GM15510 (cell line): ENCODE data around the gene MAMDC2.

Experiments
- POLR2A ChIP-seq: IDR thresholded peaks from 3 replicates; pipeline ENCODE4 v1.6.1; 2011; ENCODE audit warnings: borderline replicate concordance; ENCODE audit not compliant: insufficient read length; ENCODE audit errors: extremely low read depth

The MAMDC2 gene

DNA sequence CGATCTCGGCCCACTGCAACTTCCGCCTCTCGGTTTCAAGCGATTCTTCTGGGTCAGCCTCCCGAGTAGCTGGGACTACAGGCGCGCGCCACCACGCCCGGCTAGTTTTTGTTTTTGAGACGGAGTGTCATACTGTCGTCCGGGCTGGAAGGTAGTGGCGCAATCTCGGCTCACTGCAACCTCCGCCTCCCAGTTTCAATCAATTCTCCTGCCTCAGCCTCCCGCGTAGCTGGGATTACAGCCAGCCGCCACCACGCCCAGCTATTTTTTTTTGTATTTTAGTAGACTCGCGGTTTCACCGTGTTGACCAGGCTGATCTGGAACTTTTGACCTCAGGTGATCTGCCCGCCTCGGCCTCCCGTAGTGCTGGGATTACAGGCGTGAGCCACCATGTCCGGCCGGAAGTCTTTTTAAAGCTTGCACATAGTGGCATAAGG is 216.4 kb downstream of the MAMDC2 start:
- TF ChIP-seq POLR2A: no peak

DNA sequence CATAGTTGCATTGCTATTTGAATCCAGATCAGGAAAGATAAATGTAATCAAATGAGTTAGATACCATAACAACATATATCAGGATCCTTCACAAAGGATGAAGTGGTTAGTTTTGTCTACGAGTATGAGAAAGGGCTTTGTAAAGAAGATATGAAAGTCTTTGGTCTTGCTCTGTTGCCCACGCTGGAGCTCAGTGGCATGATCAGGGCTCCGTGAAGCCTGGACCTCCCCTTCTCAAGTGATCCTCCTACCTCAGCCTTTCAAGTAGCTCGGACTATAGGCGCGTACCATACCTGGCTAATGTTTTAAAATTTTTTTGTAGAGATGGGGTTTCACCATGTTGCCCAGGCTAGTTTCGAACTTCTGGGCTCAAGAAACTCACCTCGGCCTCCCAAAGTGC is 217.0 kb downstream of the MAMDC2 start:
- TF ChIP-seq POLR2A: no peak

DNA sequence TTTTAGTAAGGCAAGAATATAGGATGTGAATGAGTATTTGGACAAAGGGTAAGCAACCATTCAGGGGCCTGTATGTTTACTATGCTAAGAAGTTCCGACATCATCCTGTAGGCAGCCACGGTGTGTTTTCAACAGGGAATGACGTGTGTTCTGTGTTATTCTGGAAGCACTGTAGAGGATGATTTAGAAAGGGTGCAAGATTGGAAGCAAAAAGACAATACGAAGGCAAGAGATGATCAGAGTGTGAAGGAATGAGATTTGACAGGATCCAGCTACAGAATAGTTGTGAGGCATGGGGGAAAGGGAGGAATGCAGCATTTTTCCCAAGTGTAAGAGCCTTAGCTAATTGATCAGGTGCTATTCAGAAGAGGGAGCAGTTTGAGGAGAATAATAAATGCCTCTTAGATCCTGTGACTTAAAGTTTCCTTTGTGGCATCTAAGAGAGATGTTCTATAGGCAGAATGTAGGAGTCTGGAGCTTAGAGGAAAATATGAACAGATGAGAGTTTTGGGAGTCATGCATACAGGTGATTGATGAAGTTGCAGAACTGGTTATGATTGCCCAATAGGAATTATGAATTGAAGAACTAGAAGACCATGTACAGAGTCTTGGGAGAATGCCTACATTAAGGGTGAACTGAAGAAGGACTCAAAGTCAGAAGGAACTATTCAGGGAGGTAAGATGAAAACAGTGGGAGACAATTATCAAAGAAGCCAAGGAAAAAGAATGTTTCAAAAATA is 217.7 kb downstream of the MAMDC2 start:
- no peak for TF ChIP-seq POLR2A

DNA sequence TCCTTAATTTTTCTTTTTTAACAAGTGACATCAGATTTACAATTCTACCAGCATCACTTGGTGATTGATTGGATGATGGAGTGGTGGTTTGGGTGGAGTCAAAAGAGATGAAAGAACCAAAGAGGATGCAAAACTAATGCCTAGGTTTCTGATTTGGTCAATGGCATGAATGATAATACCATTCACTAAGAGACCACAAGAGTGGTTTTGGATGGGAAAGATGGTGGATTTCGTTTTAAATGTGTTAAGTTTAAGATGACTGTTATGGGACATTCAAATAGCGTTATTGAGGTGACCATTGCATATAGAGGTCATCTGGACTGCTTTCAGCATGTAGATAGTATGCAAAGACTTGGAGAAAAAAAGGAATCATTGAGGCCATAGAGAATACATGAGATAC is 218.7 kb downstream of the MAMDC2 start:
- no peak for TF ChIP-seq POLR2A

DNA sequence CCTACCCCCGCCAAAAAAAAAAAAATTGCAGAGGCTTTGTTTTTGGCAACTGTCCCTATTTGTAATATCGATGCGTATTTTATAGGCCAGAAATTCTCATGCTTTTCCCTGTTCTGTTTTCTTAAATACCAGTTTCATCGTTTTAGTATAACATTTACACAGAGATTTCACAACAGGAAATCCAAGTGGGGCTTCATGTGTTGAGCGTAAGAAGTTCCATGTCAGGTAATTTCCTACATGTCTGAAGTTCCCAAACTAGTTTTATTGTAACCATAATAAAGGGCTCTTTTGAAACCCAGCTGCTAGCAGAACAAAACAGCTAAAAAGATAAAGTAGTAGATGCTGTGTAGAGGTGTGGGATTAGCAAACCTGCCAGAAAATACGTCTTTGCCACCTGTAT is 219.3 kb downstream of the MAMDC2 start:
- no peak for TF ChIP-seq POLR2A

DNA sequence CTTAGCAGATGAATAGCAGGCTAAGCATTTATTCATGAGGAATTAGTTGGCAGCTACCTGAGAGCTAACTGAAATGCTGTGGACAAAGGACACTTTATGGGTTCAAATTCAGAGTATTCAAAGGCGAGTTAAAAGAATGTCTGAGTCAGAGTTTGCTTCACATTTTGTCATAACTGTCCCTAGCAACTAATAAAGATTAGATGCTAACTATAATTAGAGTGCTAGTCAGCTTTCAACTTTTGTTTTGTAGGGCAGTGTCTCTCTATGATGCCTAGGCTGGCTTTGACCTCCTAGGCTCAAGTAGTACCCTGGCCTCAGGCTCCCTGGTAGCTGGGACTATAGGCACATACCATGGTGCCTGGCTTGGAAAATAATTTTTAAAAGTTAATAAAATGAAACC is 219.8 kb downstream of the MAMDC2 start:
- TF ChIP-seq POLR2A: no peak
